Left lung (tissue), 10 donors: ENCODE results near the gene AGMO. TPM values are rescaled to one million over a fixed set of nuclear protein-coding genes. Genes with fewer than 3 reads are reported as not detected.

Source experiments
- ATAC-seq: fragments of 200-7000 bp; cut with Tn5 transposase; one replicate; pipeline ENCODE4 v1.9.1; 2020; ENCODE audit warnings: moderate library complexity
- DNase-seq, 4 donors: peaks; one replicate each; pipeline ENCODE4 v3.0.0-alpha.2; 2013 to 2020
- H3K27ac ChIP-seq, 2 donors: fragments of 200-600 bp; sonication (generic) in 1 of 2; one replicate each; pipeline versions ENCODE4 v1.5.0 to v1.8.0; 2020 to 2021
- H3K27me3 ChIP-seq, 2 donors: fragments of 200-600 bp; sonication (generic) in 1 of 2; one replicate each; pipeline versions ENCODE4 v1.5.0 to v1.8.0; 2020 to 2021
- H3K36me3 ChIP-seq, 2 donors: fragments of 200-600 bp; sonication (generic) in 1 of 2; one replicate each; pipeline versions ENCODE4 v1.5.0 to v1.8.0; 2020 to 2021
- H3K4me1 ChIP-seq, 2 donors: fragments of 200-600 bp; one replicate each; pipeline ENCODE4 v1.8.0; 2021
- H3K4me3 ChIP-seq, 2 donors: fragments of 200-600 bp; sonication (generic) in 1 of 2; one replicate each; pipeline versions ENCODE4 v1.5.0 to v1.8.0; 2020 to 2021; ENCODE audit warnings: mild to moderate bottlenecking in 1 of 2
- H3K9me3 ChIP-seq, 2 donors: fragments of 200-600 bp; sonication (generic) in 1 of 2; one replicate each; pipeline versions ENCODE4 v1.5.0 to v1.8.0; 2020 to 2021
- intact Hi-C, 2 donors: fragments of 100-400 bp; cut with DNase I; formaldehyde crosslinking; loops; one replicate each; pipeline versions ENCODE4 v1.11.2 to v1.14.2; 2022
- polyA plus RNA-seq, 6 donors: library from polyadenylated mRNA; unstranded; fragments of 120-200 nt; gene quantifications; one replicate each; pipeline ENCODE4 v1.2.1, GENCODE V29; 2013; ENCODE audit not compliant: insufficient read length in 6 of 6
- total RNA-seq, 2 donors: library from RNA; stranded (reverse); fragmentation: NEBNext Ultra II Directional; extraction: Animal tissue kit (Norgen Biotek cat#: 25700); gene quantifications; one replicate each; pipeline ENCODE4 v1.2.1, GENCODE V29; 2021
- TF ChIP-seq, protein P1 (sequence below), 2 donors: fragments of 200-600 bp; sonication (generic) in 1 of 2; IDR thresholded peaks; one replicate each; pipeline versions ENCODE4 v1.5.0 to v1.8.0; 2021; ENCODE audit warnings: antibody characterized with exemption in 2 of 2
- donor health status: DM: no; HTN: yes; CAD: no.
- donor health status: DM: no; HTN: no; CAD: no.

AGMO gene
- total and polyA plus RNA-seq, 8 donors = 0.32 to 0.85 (median 0.42) TPM

DNA sequence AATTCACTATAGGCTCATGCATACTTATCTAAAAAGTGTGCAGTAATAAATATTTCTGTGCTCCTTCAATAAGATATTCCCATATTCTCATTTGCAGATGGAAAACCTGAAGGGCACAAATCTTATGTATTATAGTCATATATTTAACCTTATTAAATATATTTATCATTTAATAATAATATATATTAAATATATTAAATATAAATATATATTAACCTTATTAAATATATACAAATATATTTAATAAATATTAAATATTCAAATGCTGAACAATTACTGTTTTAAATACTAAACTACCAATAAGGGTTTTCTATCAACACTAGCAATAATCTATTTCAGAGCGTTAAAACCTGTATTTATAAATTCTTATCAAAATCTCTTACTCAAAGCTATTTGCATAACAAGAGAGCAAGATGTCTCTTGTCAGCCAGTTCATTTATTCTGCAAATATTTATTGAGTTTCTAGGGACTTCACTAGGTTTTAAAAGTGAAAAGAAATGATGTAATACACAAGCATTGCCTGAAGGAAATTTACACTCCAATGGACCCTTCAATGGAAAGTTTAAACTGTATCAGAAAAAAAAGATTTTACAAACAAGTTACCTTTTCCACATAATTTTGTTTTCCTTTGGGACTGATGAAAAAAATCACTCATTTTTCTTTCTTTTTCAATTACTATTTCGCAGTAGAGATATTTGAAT, 159.2 kb downstream of the AGMO start:
- Histone ChIP-seq H3K36me3 (no peaks in the 10 kb centered on the region), H3K4me3 (no peak overlapping the region), H3K27me3 (no peaks in the 10 kb centered on the region), H3K4me1 (no peaks in the 10 kb centered on the region), H3K27ac (no peak overlapping the region), H3K9me3 (peaks cover 0 to 4% of the 10 kb centered on the region in 2 donors)
- TF ChIP-seq, protein P1, sequence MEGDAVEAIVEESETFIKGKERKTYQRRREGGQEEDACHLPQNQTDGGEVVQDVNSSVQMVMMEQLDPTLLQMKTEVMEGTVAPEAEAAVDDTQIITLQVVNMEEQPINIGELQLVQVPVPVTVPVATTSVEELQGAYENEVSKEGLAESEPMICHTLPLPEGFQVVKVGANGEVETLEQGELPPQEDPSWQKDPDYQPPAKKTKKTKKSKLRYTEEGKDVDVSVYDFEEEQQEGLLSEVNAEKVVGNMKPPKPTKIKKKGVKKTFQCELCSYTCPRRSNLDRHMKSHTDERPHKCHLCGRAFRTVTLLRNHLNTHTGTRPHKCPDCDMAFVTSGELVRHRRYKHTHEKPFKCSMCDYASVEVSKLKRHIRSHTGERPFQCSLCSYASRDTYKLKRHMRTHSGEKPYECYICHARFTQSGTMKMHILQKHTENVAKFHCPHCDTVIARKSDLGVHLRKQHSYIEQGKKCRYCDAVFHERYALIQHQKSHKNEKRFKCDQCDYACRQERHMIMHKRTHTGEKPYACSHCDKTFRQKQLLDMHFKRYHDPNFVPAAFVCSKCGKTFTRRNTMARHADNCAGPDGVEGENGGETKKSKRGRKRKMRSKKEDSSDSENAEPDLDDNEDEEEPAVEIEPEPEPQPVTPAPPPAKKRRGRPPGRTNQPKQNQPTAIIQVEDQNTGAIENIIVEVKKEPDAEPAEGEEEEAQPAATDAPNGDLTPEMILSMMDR (IDR thresholded peaks at IDR 0.05) = no peak
- intact Hi-C loops = no loop called here
- DNase-seq (no peak), ATAC-seq (no peak)

DNA sequence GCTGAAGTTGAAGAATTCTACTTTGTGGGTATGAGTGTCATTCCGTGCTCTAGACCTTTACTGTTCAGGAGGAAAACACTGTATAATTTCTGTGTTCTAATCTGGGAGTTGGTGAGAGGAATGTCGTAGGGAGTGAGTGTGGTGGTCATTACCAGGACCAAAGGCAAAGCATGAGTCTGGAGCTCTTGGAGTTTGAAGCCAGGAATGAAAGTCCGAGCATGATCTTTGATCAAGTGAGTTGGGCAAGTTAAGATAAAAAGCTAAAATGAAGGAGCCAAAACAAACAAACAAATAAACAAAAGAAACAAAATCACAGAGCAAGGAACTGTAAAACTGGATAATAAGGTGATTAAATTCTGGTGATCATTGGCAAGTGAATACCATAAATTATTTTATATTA, 161.4 kb downstream of the AGMO start:
- ATAC-seq = no peak
- TF ChIP-seq, protein P1 (IDR thresholded peaks at IDR 0.05) = no peak
- DNase-seq = no peak
- Histone ChIP-seq H3K4me3 (no peak overlapping the region), H3K4me1 (no peaks in the 10 kb centered on the region), H3K36me3 (no peaks in the 10 kb centered on the region), H3K27me3 (no peaks in the 10 kb centered on the region), H3K9me3 (peaks cover 0 to 12% of the 10 kb centered on the region in 2 donors), H3K27ac (no peak overlapping the region)
- intact Hi-C loops = no loop called here

DNA sequence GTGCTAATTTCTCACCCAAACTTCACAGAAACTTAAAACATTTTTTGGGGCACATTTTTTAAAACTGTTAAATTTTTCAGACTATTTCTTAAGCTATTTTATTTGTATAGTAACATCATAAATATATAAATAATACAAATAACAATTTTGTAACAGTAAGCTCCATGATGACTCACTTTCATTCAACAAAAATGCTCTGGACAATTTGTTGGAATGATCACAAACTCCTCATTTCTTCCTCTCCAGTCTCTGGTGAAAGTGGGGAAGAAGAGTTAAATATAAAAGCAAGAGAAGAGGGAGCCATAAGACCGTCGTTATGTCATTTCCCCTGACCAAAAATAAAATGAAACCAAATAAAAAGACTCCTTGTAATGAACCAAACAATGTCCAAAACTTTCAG, 162.4 kb downstream of the AGMO start:
- no peaks in the 10 kb centered on the region for H3K4me1 ChIP-seq
- TF ChIP-seq, protein P1 (IDR thresholded peaks at IDR 0.05) = no peak
- intact Hi-C loops = no loop called here
- H3K36me3 ChIP-seq = no peaks in the 10 kb centered on the region
- no peak for ATAC-seq
- H3K27me3 ChIP-seq = no peaks in the 10 kb centered on the region
- H3K9me3 ChIP-seq = peaks cover 0 to 11% of the 10 kb centered on the region in 2 donors
- H3K27ac ChIP-seq = no peak overlapping the region
- DNase-seq = no peak
- no peak overlapping the region for H3K4me3 ChIP-seq

DNA sequence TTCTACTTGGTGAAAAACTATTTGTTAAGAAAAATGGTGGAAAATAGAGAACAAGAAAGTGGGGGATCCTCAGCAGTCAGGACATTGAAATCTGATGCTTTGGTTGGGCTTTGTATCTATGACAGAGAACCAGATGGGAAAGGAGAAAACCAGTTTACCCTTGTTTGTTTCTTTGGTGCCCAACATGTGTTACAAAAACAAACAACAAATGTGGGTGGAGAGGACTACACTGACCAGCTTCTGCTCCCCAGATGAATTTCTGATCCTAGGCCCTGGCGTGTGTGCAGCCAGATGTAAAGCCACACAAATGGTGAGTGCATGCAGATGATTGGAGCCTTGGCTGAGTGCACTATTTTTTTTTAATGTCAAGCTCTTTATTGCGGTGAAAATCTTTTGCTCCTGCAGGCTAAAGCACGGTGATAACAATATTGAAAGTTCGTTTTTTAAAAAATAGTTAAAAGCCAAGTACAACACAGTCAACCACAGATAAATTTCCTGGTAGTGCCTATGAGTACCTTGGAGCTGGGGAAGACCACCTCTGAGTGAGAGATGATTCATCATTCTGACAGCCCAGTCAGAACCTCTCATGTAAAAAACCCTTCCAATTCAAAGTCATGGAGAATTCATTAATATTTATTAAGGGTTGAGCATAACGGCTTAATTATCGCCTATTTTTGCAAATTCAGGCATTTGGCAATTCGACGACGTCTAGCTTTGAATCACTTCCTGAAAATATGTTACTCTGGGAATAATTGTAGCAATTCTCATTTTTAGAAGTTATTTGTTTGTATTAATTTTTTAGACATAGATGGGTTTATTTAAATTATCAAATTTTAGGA, 163.7 kb downstream of the AGMO start:
- ATAC-seq (no peak), DNase-seq (no peak)
- Histone ChIP-seq H3K4me3 (no peak overlapping the region), H3K4me1 (no peaks in the 10 kb centered on the region), H3K27ac (no peak overlapping the region), H3K27me3 (no peaks in the 10 kb centered on the region), H3K9me3 (peaks cover 0 to 11% of the 10 kb centered on the region in 2 donors), H3K36me3 (no peaks in the 10 kb centered on the region)
- TF ChIP-seq, protein P1 (IDR thresholded peaks at IDR 0.05) = no peak
- intact Hi-C loops = no loop called here

DNA sequence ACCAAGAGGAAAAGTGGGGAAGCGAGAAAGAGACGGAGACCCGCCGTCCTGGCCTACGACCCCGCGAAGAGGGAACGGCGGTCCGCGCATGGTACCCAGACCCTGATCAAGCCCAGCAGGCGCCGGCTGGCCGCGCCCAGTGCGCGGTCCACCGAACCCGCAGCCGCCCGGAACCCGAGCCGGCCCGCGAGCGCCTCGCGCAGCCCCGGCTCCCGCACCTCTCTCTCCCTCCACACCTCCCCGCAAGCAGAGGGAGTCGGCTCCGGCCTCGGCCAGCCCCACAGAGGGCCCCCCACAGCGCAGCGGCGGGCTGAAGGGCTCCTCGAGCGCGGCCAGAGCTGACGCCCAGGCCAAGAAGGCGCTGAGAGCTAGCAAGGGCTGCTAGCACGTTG, 164.7 kb downstream of the AGMO start:
- H3K36me3 ChIP-seq = no peaks in the 10 kb centered on the region
- ATAC-seq = no peak
- no peaks in the 10 kb centered on the region for H3K27me3 ChIP-seq
- TF ChIP-seq, protein P1 (IDR thresholded peaks at IDR 0.05) = no peak
- peak in 1 of 4 donors; percentile 68 for DNase-seq
- H3K4me1 ChIP-seq = no peaks in the 10 kb centered on the region
- no peak overlapping the region for H3K27ac ChIP-seq
- no peak overlapping the region for H3K4me3 ChIP-seq
- intact Hi-C loops = no loop called here
- peaks cover 0 to 13% of the 10 kb centered on the region in 2 donors for H3K9me3 ChIP-seq
